GM23338 (cell line): ENCODE measurements around the gene FANCC.
"Not testable (repeated sequence)": the region's sequence is repeated elsewhere in the genome, so short reads cannot be mapped to it uniquely, and the experiment has no call there.

Experiments used
- CTCF ChIP-seq, 2 experiments: fragments of 200-600 bp in 1 of 2; sonication (generic) in 1 of 2; conservative IDR thresholded peaks; 2 replicates each; pipeline versions ENCODE4 v1.5.1 to v1.6.1; 2016 to 2017; ENCODE audit warnings: antibody characterized with exemption in 2 of 2, low read depth in 2 of 2, mild to moderate bottlenecking in 2 of 2, moderate library complexity in 1 of 2
- ZNF331 ChIP-seq: fragments of 250-450 bp; sonication (Bioruptor Pico); IDR thresholded peaks from 2 replicates; pipeline ENCODE4 v1.5.0; 2020; ENCODE audit warnings: low read depth, mild to moderate bottlenecking, moderate library complexity

GRCh38 chr9:95293296-95293695 lies 24.2 kb downstream of the FANCC start:
- TF ChIP-seq ZNF331 (CRISPR knock-in tag); CTCF (conservative IDR thresholded peaks at IDR 0.05; ENCODE audit: low read depth in 2 of 2): not testable (repeated sequence)
